Measurements from ENCODE around the gene GRM3.

DNA sequence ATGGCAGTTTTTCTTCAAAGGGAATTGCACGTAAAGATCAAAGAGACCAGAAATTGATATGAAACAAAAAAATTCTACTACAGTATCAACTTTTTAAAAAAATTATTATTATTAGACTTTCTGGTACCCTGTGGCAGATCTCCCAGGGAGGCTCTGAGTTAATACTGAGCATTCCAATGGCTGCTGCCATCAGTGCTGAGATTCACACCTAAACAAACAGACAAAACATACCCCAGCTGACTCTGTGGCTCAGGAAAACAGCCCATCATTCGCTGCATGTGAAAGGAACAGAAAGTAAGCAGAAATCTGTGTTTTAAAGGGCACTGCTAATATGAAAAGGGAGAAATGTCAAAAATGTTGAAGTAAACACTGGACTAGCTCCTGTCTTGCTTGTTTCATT is 118.4 kb downstream of the GRM3 start:
- TF ChIP-seq POLR2AphosphoS5 (IDR thresholded peaks at IDR 0.05), result no peak
- no peak for TF ChIP-seq POLR2A (IDR thresholded peaks at IDR 0.05)
- TF ChIP-seq, protein P1, sequence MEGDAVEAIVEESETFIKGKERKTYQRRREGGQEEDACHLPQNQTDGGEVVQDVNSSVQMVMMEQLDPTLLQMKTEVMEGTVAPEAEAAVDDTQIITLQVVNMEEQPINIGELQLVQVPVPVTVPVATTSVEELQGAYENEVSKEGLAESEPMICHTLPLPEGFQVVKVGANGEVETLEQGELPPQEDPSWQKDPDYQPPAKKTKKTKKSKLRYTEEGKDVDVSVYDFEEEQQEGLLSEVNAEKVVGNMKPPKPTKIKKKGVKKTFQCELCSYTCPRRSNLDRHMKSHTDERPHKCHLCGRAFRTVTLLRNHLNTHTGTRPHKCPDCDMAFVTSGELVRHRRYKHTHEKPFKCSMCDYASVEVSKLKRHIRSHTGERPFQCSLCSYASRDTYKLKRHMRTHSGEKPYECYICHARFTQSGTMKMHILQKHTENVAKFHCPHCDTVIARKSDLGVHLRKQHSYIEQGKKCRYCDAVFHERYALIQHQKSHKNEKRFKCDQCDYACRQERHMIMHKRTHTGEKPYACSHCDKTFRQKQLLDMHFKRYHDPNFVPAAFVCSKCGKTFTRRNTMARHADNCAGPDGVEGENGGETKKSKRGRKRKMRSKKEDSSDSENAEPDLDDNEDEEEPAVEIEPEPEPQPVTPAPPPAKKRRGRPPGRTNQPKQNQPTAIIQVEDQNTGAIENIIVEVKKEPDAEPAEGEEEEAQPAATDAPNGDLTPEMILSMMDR (IDR thresholded peaks at IDR 0.05), result no peak
